ENCODE measurements around the gene BRD9. TPM values are rescaled to one million over a fixed set of nuclear protein-coding genes. Genes with fewer than 3 reads are reported as not detected.
A peak's percentile ranks its signal among the peaks of the same experiment; 100 is the strongest.

BRD9 gene
- total RNA-seq, 2 experiments from 2014 or later = 46.6 to 51.7 TPM

DNA sequence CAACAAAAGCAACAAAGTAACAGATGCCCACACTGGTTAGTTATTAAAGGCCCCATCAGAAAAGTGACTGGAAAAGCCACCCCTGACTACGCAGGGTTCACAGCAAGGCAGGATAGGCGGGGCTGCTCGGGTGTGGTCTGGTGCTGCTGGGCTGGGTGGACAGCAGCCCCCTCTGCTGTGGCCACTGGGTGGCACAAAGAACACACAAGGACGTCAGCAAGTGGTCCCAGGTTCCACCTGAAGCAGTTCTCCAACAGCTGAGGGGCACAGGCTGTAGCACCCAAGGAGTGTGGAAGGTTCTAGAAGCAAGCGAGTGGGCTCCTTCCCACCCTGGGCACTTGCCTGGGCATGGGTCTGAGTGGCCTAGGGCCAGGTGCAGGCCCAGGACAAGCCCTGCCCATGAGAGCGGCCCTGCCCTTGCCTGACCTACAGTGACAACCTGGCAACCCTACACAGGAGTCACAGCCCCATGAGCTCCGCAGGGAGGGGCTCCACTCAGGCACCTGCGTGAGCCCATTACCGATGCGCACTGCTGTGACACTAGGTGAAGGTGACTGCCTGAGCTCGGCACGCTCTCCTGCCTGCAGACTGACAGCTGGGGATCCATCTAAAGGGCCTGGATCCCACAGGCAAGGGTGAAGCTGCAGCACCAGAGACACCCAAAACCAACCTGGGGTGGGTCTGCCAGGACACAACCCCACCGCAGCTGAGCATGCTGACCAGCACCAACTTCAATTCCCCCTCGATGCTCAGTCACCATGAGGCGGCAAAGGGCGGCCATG is 8.1 kb downstream of the BRD9 start:
- H3K27me3 Mint-ChIP-seq = no peaks in the 10 kb centered on the region
- ChIA-PET CTCF (no interaction called here), POLR2A (interaction anchor here (1.1 to 1.2 kb wide), 2 partner anchors 7 to 10 kb away, joined by 3 read pairs; no protein-coding TSS in a partner anchor)
- H3K4me3 Mint-ChIP-seq = no peak overlapping the region
- peaks cover 77% of the 10 kb centered on the region for H3K36me3 Mint-ChIP-seq (ENCODE audit: low read depth)
- peaks cover 24% of the 10 kb centered on the region for H3K4me1 Mint-ChIP-seq (ENCODE audit: low read depth)
- no peak overlapping the region for H3K27ac Mint-ChIP-seq
- DNase-seq (no peak), ATAC-seq (no peak)
- intact Hi-C loops (cut with micrococcal nuclease) = no loop called here
- peaks cover 7% of the 10 kb centered on the region for H3K9me3 Mint-ChIP-seq
- TF ChIP-seq, protein P1, sequence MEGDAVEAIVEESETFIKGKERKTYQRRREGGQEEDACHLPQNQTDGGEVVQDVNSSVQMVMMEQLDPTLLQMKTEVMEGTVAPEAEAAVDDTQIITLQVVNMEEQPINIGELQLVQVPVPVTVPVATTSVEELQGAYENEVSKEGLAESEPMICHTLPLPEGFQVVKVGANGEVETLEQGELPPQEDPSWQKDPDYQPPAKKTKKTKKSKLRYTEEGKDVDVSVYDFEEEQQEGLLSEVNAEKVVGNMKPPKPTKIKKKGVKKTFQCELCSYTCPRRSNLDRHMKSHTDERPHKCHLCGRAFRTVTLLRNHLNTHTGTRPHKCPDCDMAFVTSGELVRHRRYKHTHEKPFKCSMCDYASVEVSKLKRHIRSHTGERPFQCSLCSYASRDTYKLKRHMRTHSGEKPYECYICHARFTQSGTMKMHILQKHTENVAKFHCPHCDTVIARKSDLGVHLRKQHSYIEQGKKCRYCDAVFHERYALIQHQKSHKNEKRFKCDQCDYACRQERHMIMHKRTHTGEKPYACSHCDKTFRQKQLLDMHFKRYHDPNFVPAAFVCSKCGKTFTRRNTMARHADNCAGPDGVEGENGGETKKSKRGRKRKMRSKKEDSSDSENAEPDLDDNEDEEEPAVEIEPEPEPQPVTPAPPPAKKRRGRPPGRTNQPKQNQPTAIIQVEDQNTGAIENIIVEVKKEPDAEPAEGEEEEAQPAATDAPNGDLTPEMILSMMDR (IDR thresholded peaks at IDR 0.05) = no peak

DNA sequence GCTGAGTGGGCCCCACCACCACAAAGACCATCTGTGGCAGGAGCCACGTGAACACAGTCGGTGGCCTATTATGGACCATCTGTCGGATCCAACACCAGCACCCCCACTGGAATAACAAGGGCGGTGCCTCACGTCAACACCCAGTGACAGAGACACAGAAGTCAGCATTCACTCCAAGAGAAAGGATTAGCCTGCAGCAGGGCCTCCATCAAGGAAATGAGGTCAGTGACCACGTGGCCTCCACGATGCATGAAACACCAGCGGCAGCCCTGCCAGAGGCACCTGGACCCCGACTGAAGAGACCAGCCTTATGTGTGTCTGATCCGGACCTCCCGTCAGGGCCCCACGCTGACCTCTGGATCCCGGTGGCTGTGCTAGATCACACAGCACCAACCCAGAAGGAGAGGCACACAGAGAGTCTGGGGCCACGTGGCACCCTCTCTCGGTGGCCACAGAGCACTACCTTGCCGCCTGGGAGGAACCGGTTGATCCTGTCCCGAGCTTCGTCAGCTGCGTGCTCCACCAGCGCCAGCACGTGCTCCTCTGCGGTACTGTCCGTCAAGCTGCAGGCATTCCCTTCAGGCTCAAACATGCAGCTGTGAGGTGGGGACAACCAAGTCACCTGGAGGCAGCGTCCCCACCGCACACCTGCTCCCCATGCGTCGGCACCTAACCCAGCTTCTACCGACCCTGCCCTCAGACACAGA is 9.0 kb downstream of the BRD9 start:
- ChIA-PET CTCF (no interaction called here), POLR2A (interaction anchor here (1.2 kb wide), 1 partner anchor 8 kb away, joined by 3 read pairs; no protein-coding TSS in a partner anchor)
- intact Hi-C loops (cut with micrococcal nuclease) = no loop called here
- peaks cover 22% of the 10 kb centered on the region for H3K4me1 Mint-ChIP-seq (ENCODE audit: low read depth)
- H3K36me3 Mint-ChIP-seq (ENCODE audit: low read depth) = peaks cover 70% of the 10 kb centered on the region
- H3K4me3 Mint-ChIP-seq = no peak overlapping the region
- TF ChIP-seq, protein P1 (IDR thresholded peaks at IDR 0.05) = no peak
- ATAC-seq = no peak
- DNase-seq = no peak
- no peaks in the 10 kb centered on the region for H3K27me3 Mint-ChIP-seq
- H3K27ac Mint-ChIP-seq = no peak overlapping the region
- peaks cover 7% of the 10 kb centered on the region for H3K9me3 Mint-ChIP-seq

DNA sequence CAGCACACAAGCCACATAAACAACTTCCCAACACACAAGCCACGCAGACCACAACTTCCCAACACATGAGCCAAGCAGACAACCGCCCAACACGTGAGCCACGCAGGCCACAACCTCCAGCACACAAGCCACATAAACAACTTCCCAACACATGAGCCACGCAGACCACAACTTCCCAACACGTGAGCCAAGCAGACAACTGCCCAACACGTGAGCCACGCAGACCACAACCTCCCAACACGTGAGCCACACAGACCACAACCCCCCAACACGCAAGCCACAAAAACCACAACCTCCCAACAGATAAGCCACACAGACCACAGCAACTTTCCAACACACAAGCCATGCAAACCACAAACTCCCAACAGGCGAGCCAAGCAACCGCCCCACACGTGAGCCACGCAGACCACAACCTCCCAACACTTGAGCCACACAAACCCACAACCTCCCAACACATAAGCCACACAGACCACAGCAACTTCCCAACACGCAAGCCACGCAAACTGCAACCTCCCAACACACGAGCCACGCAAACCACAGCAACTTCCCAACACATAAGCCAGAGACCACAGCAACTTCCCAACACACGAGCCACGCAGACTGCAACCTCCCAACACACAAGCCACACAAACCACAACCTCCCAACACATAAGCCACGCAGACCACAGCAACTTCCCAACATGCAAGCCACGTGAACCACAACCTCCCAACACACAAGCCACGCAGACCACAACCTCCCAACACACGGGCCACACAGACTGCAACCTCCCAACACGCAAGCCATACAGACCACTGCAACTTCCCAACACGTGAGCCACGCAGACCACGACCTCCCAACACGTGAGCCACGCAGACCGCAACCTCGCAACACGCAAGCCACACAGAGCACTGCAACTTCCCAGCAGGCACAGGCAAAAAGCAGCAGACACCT is 10.1 kb downstream of the BRD9 start:
- intact Hi-C loops (cut with micrococcal nuclease) = no loop called here
- Mint-ChIP-seq H3K36me3 (ENCODE audit: low read depth) (peaks cover 70% of the 10 kb centered on the region), H3K4me1 (ENCODE audit: low read depth) (peaks cover 16% of the 10 kb centered on the region), H3K4me3 (peak overlapping the region; percentile 31), H3K27ac (peak overlapping the region; percentile 77), H3K9me3 (peaks cover 7% of the 10 kb centered on the region), H3K27me3 (no peaks in the 10 kb centered on the region)
- TF ChIP-seq, protein P1 (IDR thresholded peaks at IDR 0.05) = no peak
- DNase-seq = no peak
- no peak for ATAC-seq
- ChIA-PET POLR2A (no interaction called here), CTCF (no interaction called here)

DNA sequence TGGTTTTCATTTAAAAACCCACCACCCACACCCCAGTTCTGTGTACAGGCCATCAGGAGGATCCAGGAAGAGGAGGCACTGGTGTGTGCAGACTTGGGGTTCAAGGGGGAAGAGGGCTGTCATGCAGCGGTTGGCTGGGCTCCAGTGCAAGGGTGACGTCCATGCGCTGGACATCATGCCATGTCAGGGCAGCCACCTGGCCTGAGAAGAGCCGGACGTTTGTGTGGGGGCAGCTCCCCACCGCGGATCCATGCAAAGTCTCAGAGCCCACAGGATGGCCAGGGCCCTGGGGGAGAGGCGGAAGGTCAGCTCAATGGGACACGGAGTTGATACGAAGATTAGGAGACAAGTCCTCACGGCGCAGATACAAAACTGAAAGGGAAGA is 11.1 kb downstream of the BRD9 start:
- Mint-ChIP-seq H3K4me1 (ENCODE audit: low read depth) (peaks cover 16% of the 10 kb centered on the region), H3K9me3 (peaks cover 7% of the 10 kb centered on the region), H3K27ac (no peak overlapping the region), H3K4me3 (no peak overlapping the region), H3K27me3 (no peaks in the 10 kb centered on the region), H3K36me3 (ENCODE audit: low read depth) (peaks cover 66% of the 10 kb centered on the region)
- intact Hi-C loops (cut with micrococcal nuclease) = no loop called here
- ChIA-PET CTCF (no interaction called here), POLR2A (no interaction called here)
- ATAC-seq = no peak
- TF ChIP-seq, protein P1 (IDR thresholded peaks at IDR 0.05) = no peak
- no peak for DNase-seq

Measured in activated CD8-positive, alpha-beta T cell treated with anti-CD3 and anti-CD28 coated beads for 36 hours (primary cell).